Endodermal cell (in vitro differentiated cells): ENCODE results near the gene PYM1. TPM values are rescaled to one million over a fixed set of nuclear protein-coding genes. Genes with fewer than 3 reads are reported as not detected.

Experiments used
- DNase-seq: peaks from one replicate; pipeline ENCODE4 v3.0.0-alpha.2; 2017
- H3K27ac ChIP-seq: 2 replicates; pipeline ENCODE4 v1.5.1; 2013; ENCODE audit warnings: mild to moderate bottlenecking, low read depth, low read length, moderate library complexity
- H3K27me3 ChIP-seq: 2 replicates; pipeline ENCODE4 v1.6.1; 2013; ENCODE audit warnings: mild to moderate bottlenecking, low read length, moderate library complexity; ENCODE audit not compliant: insufficient read depth, control insufficient read depth, poor library complexity, severe bottlenecking
- H3K36me3 ChIP-seq: 2 replicates; pipeline ENCODE4 v1.7.0; 2013; ENCODE audit warnings: mild to moderate bottlenecking, low read length, moderate library complexity; ENCODE audit not compliant: control insufficient read depth, insufficient read depth
- H3K4me1 ChIP-seq: one replicate; pipeline ENCODE4 v1.7.0; 2013; ENCODE audit warnings: low read length; ENCODE audit not compliant: control insufficient read depth, insufficient read depth
- H3K4me3 ChIP-seq: 2 replicates; pipeline ENCODE4 v1.5.1; 2013; ENCODE audit warnings: mild to moderate bottlenecking, low read length, moderate library complexity
- H3K9ac ChIP-seq: 2 replicates; pipeline ENCODE4 v1.6.1; 2013; ENCODE audit warnings: mild to moderate bottlenecking, low read length, moderate library complexity; ENCODE audit not compliant: poor library complexity, severe bottlenecking; ENCODE audit errors: extremely low read depth
- H3K9me3 ChIP-seq: 2 replicates; pipeline ENCODE4 v1.6.1; 2013; ENCODE audit warnings: mild to moderate bottlenecking, low read length, moderate library complexity; ENCODE audit not compliant: control insufficient read depth
- H3K27ac Mint-ChIP-seq: 2 replicates; pipeline ENCODE4 v1.8.0; 2020; ENCODE audit warnings: mixed read lengths
- H3K27me3 Mint-ChIP-seq: 2 replicates; pipeline ENCODE4 v1.8.0; 2021; ENCODE audit warnings: mild to moderate bottlenecking, mixed read lengths; ENCODE audit not compliant: insufficient read depth
- H3K36me3 Mint-ChIP-seq: 2 replicates; pipeline ENCODE4 v1.8.0; 2020; ENCODE audit warnings: low read depth, mixed read lengths
- H3K4me1 Mint-ChIP-seq: 2 replicates; pipeline ENCODE4 v1.8.0; 2020; ENCODE audit warnings: mixed read lengths
- H3K4me3 Mint-ChIP-seq: 2 replicates; pipeline ENCODE4 v1.8.0; 2020; ENCODE audit warnings: mild to moderate bottlenecking, moderate library complexity, mixed read lengths
- H3K9me3 Mint-ChIP-seq: 2 replicates; pipeline ENCODE4 v1.8.0; 2020; ENCODE audit warnings: mild to moderate bottlenecking, mixed read lengths
- WGBS, 2 experiments: methylation state at CpG; one replicate each; pipeline versions ENCODE4 v1.1.5 to v1.1.7; 2013; ENCODE audit warnings: missing lambda C conversion rate in 2 of 2, mixed read lengths in 1 of 2; ENCODE audit not compliant: insufficient coverage in 1 of 2, insufficient read length in 1 of 2; 5-methylcytosine and 5-hydroxymethylcytosine counted together
- total RNA-seq, 2 donors: library from RNA; stranded (reverse); fragmentation: NEBNext Ultra II Directional in 1 of 2; extraction: Animal tissue kit (Norgen Biotek cat#: 25700) in 1 of 2; gene quantifications; 2 replicates in 1 of 2; 3 replicates in 1 of 2; pipeline ENCODE4 v1.2.1, GENCODE V29; 2021
- TF ChIP-seq, protein P1 (sequence below): fragments of 200-600 bp; sonication (generic); conservative IDR thresholded peaks from 2 replicates; pipeline ENCODE4 v1.5.0; 2021; ENCODE audit warnings: antibody characterized with exemption, mild to moderate bottlenecking

Gene PYM1
- total RNA-seq, 2 donors from 2014 or later: 76.1 to 79.4 TPM

DNA sequence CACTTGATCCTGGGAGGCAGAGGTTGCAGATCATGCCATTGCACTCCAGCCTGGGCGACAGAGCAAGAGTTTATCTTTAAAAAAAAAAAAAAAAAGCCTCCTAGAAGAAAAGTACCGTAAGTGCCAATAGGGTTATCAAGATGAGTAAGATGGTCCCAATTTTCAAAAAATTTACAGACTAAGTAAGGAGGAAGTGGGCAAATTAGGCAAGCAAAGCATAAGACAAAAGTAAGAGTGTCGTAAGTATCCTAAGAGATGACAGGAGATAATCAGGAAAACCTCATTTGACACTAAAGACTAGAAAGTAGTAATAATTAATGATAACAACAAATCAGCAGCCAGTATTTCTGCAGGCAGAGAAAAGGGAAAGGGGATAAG lies 12.2 kb downstream of the PYM1 start:
- no peaks in the 10 kb centered on the region for H3K9me3 ChIP-seq
- H3K4me1 ChIP-seq: peaks cover 5% of the 10 kb centered on the region
- TF ChIP-seq, protein P1, sequence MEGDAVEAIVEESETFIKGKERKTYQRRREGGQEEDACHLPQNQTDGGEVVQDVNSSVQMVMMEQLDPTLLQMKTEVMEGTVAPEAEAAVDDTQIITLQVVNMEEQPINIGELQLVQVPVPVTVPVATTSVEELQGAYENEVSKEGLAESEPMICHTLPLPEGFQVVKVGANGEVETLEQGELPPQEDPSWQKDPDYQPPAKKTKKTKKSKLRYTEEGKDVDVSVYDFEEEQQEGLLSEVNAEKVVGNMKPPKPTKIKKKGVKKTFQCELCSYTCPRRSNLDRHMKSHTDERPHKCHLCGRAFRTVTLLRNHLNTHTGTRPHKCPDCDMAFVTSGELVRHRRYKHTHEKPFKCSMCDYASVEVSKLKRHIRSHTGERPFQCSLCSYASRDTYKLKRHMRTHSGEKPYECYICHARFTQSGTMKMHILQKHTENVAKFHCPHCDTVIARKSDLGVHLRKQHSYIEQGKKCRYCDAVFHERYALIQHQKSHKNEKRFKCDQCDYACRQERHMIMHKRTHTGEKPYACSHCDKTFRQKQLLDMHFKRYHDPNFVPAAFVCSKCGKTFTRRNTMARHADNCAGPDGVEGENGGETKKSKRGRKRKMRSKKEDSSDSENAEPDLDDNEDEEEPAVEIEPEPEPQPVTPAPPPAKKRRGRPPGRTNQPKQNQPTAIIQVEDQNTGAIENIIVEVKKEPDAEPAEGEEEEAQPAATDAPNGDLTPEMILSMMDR: no peak
- Mint-ChIP-seq H3K36me3 (peaks cover 63% of the 10 kb centered on the region), H3K27me3 (no peaks in the 10 kb centered on the region), H3K27ac (no peak overlapping the region), H3K4me1 (peaks cover 20% of the 10 kb centered on the region), H3K9me3 (no peaks in the 10 kb centered on the region), H3K4me3 (no peak overlapping the region)
- no peak for DNase-seq
- WGBS, 2 experiments: 96 to 100% methylated on average over 2 to 3 of the region's 3 CpGs
- no peak overlapping the region for H3K27ac ChIP-seq
- H3K9ac ChIP-seq: no peak overlapping the region
- peaks cover 61% of the 10 kb centered on the region for H3K36me3 ChIP-seq
- no peak overlapping the region for H3K4me3 ChIP-seq
- no peaks in the 10 kb centered on the region for H3K27me3 ChIP-seq

DNA sequence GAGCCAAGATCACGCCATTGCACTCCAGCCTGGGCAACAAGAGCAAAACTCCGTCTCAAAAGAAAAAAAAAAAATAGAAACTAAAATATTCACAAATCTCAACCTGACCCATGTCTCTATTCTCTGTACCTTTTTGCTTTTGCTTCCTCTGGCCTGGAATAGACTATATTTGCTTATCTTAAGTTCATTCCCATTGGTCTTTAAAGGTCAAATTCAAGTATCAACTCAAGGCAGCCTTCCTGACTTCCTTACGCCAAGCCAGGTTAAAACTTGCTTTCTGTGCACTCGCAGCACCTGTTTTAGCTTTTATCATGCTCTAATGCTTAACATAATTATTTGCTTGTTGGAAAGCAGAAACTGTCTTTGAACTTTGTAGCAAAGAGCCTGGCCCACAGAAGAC lies 14.8 kb downstream of the PYM1 start:
- no peaks in the 10 kb centered on the region for H3K27me3 Mint-ChIP-seq
- Histone ChIP-seq H3K4me1 (peaks cover 5% of the 10 kb centered on the region), H3K9ac (no peak overlapping the region), H3K9me3 (no peaks in the 10 kb centered on the region), H3K27ac (no peak overlapping the region), H3K27me3 (no peaks in the 10 kb centered on the region), H3K36me3 (peaks cover 44% of the 10 kb centered on the region), H3K4me3 (no peak overlapping the region)
- H3K36me3 Mint-ChIP-seq: peaks cover 59% of the 10 kb centered on the region
- no peak for DNase-seq
- peaks cover 33% of the 10 kb centered on the region for H3K4me1 Mint-ChIP-seq
- H3K4me3 Mint-ChIP-seq: no peak overlapping the region
- 97 to 100% methylated on average over 2 to 4 of the region's 4 CpGs for WGBS, 2 experiments
- H3K27ac Mint-ChIP-seq: no peak overlapping the region
- TF ChIP-seq, protein P1: no peak
- no peaks in the 10 kb centered on the region for H3K9me3 Mint-ChIP-seq

DNA sequence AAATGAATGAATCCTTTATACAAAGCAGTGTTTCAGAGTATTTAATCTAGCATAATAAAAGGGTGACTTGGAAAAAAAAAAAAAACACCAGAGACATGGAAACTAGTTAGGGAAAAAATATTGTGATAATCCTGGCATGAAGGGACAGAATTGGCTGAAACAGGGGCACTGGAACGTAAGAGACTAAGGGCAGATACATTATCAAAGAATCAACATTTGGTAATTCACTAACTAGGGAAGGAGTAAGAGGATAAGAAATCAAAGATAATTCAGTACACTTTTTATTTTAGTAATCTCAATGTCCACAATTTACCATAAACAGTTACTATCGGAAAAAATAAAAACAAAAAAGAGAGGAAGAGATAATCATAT lies 18.2 kb downstream of the PYM1 start:
- WGBS, 2 experiments: 58% methylated on average over 1 of the region's 2 CpGs; no CpG with 5 or more reads in 1 of the 2 experiments
- Mint-ChIP-seq H3K36me3 (peaks cover 38% of the 10 kb centered on the region), H3K4me1 (peaks cover 29% of the 10 kb centered on the region), H3K27me3 (no peaks in the 10 kb centered on the region), H3K9me3 (no peaks in the 10 kb centered on the region), H3K4me3 (peak overlapping the region; percentile 9), H3K27ac (peak overlapping the region; percentile 90)
- Histone ChIP-seq H3K9me3 (no peaks in the 10 kb centered on the region), H3K27me3 (no peaks in the 10 kb centered on the region), H3K4me3 (peak overlapping the region; percentile 42), H3K36me3 (peaks cover 28% of the 10 kb centered on the region), H3K9ac (no peak overlapping the region), H3K27ac (peak overlapping the region; percentile 56), H3K4me1 (peaks cover 5% of the 10 kb centered on the region)
- DNase-seq: no peak
- TF ChIP-seq, protein P1: no peak
